ENCODE results near the gene RBM41. TPM values are rescaled to one million over a fixed set of nuclear protein-coding genes. Genes with fewer than 3 reads are reported as not detected.
"Not testable (repeated sequence)": the region's sequence is repeated elsewhere in the genome, so short reads cannot be mapped to it uniquely, and the experiment has no call there.

The RBM41 gene
- total RNA-seq, 8 experiments from 2014 or later = 12.5 to 20.2 (median 14.2) TPM

DNA sequence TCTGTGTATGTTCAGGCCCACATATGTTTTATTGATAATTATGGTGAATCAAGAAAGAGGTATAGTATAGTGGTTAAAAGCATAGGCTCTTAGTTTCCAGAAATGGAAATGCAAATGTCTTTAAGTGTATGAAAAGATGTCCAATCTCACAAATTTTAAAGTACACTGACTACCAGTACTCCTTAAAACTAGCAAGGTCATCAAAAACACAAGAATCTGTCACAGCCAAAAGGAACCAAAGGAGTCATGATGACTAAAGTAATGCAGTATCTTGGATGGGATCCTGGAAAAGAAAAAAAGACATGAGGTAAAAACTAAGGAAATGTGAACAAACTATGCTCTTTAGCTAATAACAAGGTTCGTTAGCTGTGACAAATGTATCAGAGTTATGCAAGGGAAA, 661 bp upstream of the RBM41 start:
- WGBS, 10 experiments = 27 to 86% (median 58%) methylated on average over 1 of the region's 1 CpG; no CpG with 5 or more reads in 6 of the 10 experiments
- Histone ChIP-seq H3K4me1 (replicated peaks in 1 of 2) (peaks cover 0 to 10% of the 10 kb centered on the region in 2 donors), H3K27ac (no peak overlapping the region), H3K4me3 (no peak overlapping the region)
- no peak for ATAC-seq (replicated peaks in 6 of 8)
- in situ Hi-C loops (cut with MboI; ENCODE audit: low pct_unique_long_range_greater_than_20kb in 2 of 9, low sequenced_read_pairs in 9 of 9, unreplicated experiment in 9 of 9) = no loop called here

DNA sequence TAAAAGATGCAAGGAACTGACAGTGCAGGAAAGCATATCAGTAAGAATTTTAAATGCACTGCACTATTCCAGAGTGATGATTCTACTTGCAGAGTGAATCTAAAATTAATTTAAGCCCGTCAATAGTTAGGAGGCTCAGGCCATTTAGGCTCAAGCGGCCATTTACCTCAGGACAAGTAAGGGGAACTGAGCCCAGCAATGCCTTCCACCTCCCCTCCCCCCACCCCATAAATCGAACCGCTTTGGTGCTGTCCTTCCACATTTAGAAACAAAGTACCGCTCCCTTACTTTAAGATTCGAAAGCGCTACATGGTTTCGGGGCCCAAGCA, 665 bp downstream of the RBM41 start:
- ATAC-seq (replicated peaks in 6 of 8) = no peak
- 0 to 33% (median 0%) methylated on average over 1 to 4 of the region's 8 CpGs; no CpG with 5 or more reads in 5 of the 10 experiments for WGBS, 10 experiments
- in situ Hi-C loops (cut with MboI; ENCODE audit: low pct_unique_long_range_greater_than_20kb in 2 of 9, low sequenced_read_pairs in 9 of 9, unreplicated experiment in 9 of 9) = no loop called here
- Histone ChIP-seq H3K4me3 (peak overlapping the region; percentile 50 to 86 (median 66)), H3K4me1 (replicated peaks in 1 of 2) (peaks cover 0 to 10% of the 10 kb centered on the region in 2 donors), H3K27ac (peak overlapping the region in 1 of 2 donors; percentile 76)

DNA sequence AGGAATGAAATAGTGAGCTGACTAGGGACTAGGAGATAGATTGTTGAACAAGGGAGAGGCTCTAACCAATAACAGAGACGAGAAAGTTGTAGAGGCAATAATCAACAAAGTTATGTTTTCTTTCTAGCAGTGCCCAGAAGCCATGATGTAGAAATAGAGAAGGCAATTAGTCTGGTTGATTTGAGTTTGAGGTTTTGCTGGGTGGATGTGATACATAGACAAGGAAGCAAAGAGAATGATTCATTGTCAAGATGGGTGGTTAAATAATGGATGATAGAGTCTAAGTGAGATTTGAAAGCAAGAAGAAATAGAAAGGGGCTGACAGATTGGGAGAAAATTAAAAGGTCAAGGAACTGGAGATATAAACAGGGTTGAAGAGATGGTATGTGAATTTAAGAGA, 11.2 kb downstream of the RBM41 start:
- H3K4me3 ChIP-seq = no peak overlapping the region
- H3K4me1 ChIP-seq (replicated peaks in 1 of 2) = no peaks in the 10 kb centered on the region
- in situ Hi-C loops (cut with MboI; ENCODE audit: low pct_unique_long_range_greater_than_20kb in 2 of 9, low sequenced_read_pairs in 9 of 9, unreplicated experiment in 9 of 9) = no loop called here
- no peak overlapping the region for H3K27ac ChIP-seq
- 25 to 100% (median 45%) methylated on average over 1 of the region's 1 CpG; no CpG with 5 or more reads in 7 of the 10 experiments for WGBS, 10 experiments
- ATAC-seq (replicated peaks in 6 of 8) = no peak

DNA sequence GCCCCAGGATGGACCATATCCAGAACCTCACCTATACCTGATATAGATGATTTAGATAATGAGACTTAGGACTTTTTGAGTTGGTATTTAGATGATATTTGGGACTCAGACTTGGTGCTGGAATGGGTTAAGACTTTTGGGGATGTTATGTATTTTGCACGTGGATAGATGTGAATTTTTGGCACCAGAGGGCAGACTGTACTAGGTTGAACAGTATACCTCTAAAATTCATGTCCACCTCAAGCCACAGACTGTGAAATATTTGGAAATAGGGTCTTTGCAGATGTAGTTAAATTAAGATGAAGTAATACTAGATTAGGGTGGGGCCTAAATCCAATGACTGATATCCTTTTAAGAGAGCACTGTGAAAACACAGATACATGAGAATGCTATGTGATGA, 15.6 kb downstream of the RBM41 start:
- WGBS, 10 experiments = 57 to 80% methylated on average over 1 of the region's 1 CpG; no CpG with 5 or more reads in 8 of the 10 experiments
- peak in 2 of 8 experiments; percentile 29 to 35 for ATAC-seq (replicated peaks in 6 of 8)
- Histone ChIP-seq H3K4me3 (no peak overlapping the region), H3K4me1 (replicated peaks in 1 of 2) (no peaks in the 10 kb centered on the region), H3K27ac (no peak overlapping the region)
- in situ Hi-C loops (cut with MboI; ENCODE audit: low pct_unique_long_range_greater_than_20kb in 2 of 9, low sequenced_read_pairs in 9 of 9, unreplicated experiment in 9 of 9) = no loop called here

DNA sequence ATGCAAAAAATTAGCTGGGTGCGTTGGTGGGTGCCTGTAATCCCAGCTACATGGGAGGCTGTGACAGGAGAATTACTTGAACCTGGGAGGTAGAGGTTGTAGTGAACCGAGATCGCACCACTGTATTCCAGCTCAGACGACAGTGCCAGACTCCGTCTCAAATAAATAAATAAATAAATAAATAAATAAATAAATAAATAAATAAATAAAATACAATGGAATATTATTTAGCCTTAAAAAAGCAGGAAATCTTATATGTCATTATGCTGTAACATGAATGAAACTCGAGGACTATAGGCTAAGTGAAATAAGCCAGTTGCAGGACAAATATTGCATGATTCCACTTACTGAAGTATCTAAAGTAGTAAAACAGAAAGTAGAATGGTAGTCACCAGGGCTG, 42.5 kb downstream of the RBM41 start:
- in situ Hi-C loops (cut with MboI; ENCODE audit: low pct_unique_long_range_greater_than_20kb in 2 of 9, low sequenced_read_pairs in 9 of 9, unreplicated experiment in 9 of 9) = no loop called here
- Histone ChIP-seq H3K4me1 (replicated peaks in 1 of 2) (no peaks in the 10 kb centered on the region), H3K27ac (no peak overlapping the region), H3K4me3 (no peak overlapping the region)
- WGBS, 10 experiments = 77 to 100% (median 100%) methylated on average over 1 to 6 of the region's 6 CpGs; no CpG with 5 or more reads in 3 of the 10 experiments
- ATAC-seq (replicated peaks in 6 of 8) = no peak

DNA sequence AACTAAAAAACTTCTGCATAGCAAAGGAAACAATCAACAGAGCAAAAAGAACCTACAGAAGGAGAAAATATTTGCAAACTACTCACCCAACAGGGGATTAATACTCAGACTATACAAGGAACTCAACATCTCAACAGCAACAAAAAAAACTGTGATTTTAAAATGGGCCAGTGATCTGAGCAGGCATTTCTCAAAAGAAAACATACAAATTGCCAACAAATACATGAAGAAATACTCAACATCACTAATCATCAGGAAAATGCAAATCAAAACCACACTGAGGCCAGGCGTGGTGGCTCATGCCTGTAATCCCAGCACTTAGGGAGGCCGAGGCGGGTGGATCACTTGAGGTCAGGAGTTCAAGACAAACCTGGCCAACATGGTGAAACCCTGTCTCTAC, 60.9 kb downstream of the RBM41 start:
- in situ Hi-C loops (cut with MboI; ENCODE audit: low pct_unique_long_range_greater_than_20kb in 2 of 9, low sequenced_read_pairs in 9 of 9, unreplicated experiment in 9 of 9); ATAC-seq (replicated peaks in 6 of 8); H3K4me3 ChIP-seq; H3K27ac ChIP-seq; H3K4me1 ChIP-seq (replicated peaks in 1 of 2): not testable (repeated sequence)
- WGBS, 10 experiments = 48 to 100% (median 71%) methylated on average over 2 to 3 of the region's 3 CpGs; no CpG with 5 or more reads in 7 of the 10 experiments

DNA sequence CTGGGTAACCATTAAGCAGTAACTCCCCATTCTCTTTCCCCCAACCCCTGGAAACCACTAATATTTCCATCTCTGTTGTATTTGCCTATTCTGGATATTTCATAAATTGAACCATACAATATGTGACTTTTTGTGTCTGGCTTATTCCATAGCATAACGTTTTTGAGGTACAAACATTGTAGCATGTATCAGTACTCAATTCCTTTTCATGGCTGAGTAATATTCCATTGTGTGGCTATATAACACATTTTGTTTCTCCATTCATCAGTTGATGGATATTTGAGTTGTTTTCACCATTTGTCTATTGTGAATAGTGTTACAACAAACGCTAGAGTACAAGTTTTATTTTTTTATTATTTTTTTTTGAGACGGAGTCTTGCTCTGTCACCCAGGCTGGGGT, 63.6 kb downstream of the RBM41 start:
- in situ Hi-C loops (cut with MboI; ENCODE audit: low pct_unique_long_range_greater_than_20kb in 2 of 9, low sequenced_read_pairs in 9 of 9, unreplicated experiment in 9 of 9) = no loop called here
- Histone ChIP-seq H3K4me1 (replicated peaks in 1 of 2) (no peaks in the 10 kb centered on the region), H3K4me3 (no peak overlapping the region), H3K27ac (no peak overlapping the region)
- 50 to 100% (median 69%) methylated on average over 1 to 3 of the region's 3 CpGs; no CpG with 5 or more reads in 7 of the 10 experiments for WGBS, 10 experiments
- ATAC-seq (replicated peaks in 6 of 8) = no peak

DNA sequence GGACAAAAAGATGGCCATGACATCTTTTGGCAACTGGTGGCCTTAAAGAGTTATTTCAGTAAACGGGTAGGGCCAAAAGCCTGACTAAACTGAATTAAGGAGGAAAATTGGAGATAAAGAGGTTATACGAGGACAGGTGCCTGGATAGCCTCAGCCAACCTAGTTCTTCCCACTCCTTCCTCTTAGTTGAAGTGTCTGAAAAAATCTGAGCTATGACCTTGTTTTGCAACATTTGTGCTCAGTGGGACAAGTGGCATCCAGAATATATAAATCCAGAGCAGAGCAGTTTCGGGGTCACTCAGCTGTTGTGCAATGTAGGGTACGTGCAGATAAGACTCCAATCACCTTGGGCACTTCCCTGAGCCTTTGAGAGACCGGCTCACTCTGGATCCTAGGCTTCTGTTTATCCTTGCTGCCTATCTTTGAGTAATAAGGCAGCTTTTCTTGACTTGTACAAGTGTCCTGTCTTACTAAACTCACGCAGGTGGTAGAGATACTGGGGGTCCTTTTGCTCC, 68.4 kb downstream of the RBM41 start:
- Histone ChIP-seq H3K4me3 (no peak overlapping the region), H3K27ac (no peak overlapping the region), H3K4me1 (replicated peaks in 1 of 2) (no peaks in the 10 kb centered on the region)
- 10 to 93% (median 33%) methylated on average over 2 to 4 of the region's 6 CpGs; no CpG with 5 or more reads in 6 of the 10 experiments for WGBS, 10 experiments
- in situ Hi-C loops (cut with MboI; ENCODE audit: low pct_unique_long_range_greater_than_20kb in 2 of 9, low sequenced_read_pairs in 9 of 9, unreplicated experiment in 9 of 9) = no loop called here
- no peak for ATAC-seq (replicated peaks in 6 of 8)

DNA sequence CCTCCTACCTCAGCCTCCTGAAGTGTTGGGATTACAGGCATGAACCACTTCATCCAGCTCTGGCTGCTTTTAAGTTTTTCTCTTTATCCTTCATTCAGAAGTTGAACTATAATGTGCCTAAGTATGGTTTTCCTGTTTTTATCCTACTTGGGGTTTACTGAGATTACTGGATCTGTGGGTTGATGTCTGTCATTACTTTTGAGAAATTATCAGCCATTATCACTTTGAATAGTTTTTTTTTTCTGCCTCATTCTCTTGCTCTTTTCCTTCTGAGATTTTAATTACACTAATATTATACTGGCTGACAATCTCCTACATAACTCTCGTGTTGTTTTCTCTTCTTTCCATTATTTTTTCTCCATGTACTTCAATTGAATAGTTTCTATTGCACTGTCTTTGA, 71.0 kb downstream of the RBM41 start:
- in situ Hi-C loops (cut with MboI; ENCODE audit: low pct_unique_long_range_greater_than_20kb in 2 of 9, low sequenced_read_pairs in 9 of 9, unreplicated experiment in 9 of 9) = no loop called here
- Histone ChIP-seq H3K4me3 (no peak overlapping the region), H3K4me1 (replicated peaks in 1 of 2) (no peaks in the 10 kb centered on the region), H3K27ac (no peak overlapping the region)
- 0 to 88% (median 9%) methylated on average over 1 of the region's 1 CpG; no CpG with 5 or more reads in 4 of the 10 experiments for WGBS, 10 experiments
- ATAC-seq (replicated peaks in 6 of 8) = no peak

DNA sequence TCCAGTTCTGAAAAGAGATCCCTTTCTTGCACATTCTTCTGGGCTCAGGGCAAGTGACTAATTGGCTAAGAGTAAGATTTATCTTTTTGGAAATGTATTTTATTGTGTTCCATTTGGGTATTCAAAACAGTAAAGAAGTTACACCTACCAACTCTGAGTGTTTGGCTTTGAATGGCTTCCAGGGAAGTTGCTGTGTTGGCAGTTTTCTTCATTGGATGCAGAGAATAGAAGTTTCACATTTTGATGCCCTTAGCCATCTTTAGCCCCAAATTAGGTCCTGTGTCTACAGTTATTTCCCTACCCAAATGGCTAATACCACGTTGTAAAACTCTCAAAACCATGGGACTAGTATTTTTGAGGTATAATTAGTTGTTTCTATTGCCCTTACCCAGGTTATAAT, 88.9 kb downstream of the RBM41 start:
- 0 to 40% (median 40%) methylated on average over 1 of the region's 1 CpG; no CpG with 5 or more reads in 7 of the 10 experiments for WGBS, 10 experiments
- in situ Hi-C loops (cut with MboI; ENCODE audit: low pct_unique_long_range_greater_than_20kb in 2 of 9, low sequenced_read_pairs in 9 of 9, unreplicated experiment in 9 of 9) = no loop called here
- Histone ChIP-seq H3K27ac (no peak overlapping the region), H3K4me3 (no peak overlapping the region), H3K4me1 (replicated peaks in 1 of 2) (no peaks in the 10 kb centered on the region)
- no peak for ATAC-seq (replicated peaks in 6 of 8)

DNA sequence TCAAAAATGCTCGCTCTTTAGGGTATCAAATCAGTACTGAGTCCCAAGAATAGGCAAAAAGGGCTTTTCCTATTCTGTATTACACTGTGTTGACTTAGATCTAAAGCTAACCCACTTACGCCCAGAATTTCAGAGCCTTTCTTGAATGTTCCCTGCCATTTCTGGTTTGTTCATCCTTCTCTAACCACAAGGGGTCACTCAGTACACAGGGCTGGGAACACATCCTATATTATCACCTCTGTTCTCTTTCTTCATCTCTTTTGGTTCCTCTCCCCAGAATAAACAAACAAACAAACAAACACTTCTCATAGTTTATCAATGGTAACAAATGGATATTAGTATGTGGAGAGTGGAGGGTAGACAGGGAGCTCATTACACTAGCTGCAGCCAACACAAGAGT, 93.1 kb downstream of the RBM41 start:
- Histone ChIP-seq H3K27ac (no peak overlapping the region), H3K4me3 (no peak overlapping the region), H3K4me1 (replicated peaks in 1 of 2) (no peaks in the 10 kb centered on the region)
- in situ Hi-C loops (cut with MboI; ENCODE audit: low pct_unique_long_range_greater_than_20kb in 2 of 9, low sequenced_read_pairs in 9 of 9, unreplicated experiment in 9 of 9) = no loop called here
- WGBS, 10 experiments = 0 to 83% (median 17%) methylated on average over 1 to 2 of the region's 2 CpGs; no CpG with 5 or more reads in 4 of the 10 experiments
- peak in 5 of 8 experiments; percentile 28 to 58 (median 43) for ATAC-seq (replicated peaks in 6 of 8)

DNA sequence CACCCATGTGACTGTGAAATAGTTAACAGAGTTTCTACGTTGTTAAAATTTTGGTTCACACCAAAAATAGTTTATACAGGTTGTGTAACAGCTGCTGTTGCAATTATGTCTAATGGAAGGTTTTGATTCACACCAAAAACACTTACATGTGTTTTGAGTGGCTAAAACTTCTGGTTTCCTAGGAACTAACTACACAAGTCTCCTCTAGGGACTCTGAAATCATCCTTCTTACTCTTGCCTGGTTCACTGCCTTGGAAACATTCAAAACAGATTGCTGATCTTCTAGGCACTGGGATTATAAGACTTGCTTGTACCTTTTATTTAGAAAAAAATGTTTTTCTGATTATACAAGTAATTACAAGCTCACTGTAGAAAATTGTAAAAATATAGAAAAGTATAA, 103.7 kb downstream of the RBM41 start:
- ATAC-seq (replicated peaks in 6 of 8) = no peak
- Histone ChIP-seq H3K27ac (no peak overlapping the region), H3K4me3 (no peak overlapping the region), H3K4me1 (replicated peaks in 1 of 2) (no peaks in the 10 kb centered on the region)
- 40 to 80% methylated on average over 1 of the region's 1 CpG; no CpG with 5 or more reads in 8 of the 10 experiments for WGBS, 10 experiments
- in situ Hi-C loops (cut with MboI; ENCODE audit: low pct_unique_long_range_greater_than_20kb in 2 of 9, low sequenced_read_pairs in 9 of 9, unreplicated experiment in 9 of 9) = no loop called here

All from motor neuron (in vitro differentiated cells).